Cardiac septum (tissue), 1 donor: ENCODE results near the gene PDE4D. TPM values are rescaled to one million over a fixed set of nuclear protein-coding genes. Genes with fewer than 3 reads are reported as not detected.
"Not testable (repeated sequence)": the region's sequence is repeated elsewhere in the genome, so short reads cannot be mapped to it uniquely, and the experiment has no call there.

ENCODE experiments used
- DNase-seq: peaks from one replicate; pipeline ENCODE4 v3.0.0-alpha.2; 2020; ENCODE audit warnings: low spot score
- intact Hi-C: fragments of 100-400 bp; cut with DNase I; formaldehyde crosslinking; loops from one replicate; pipeline ENCODE4 v1.14.0; 2022
- total RNA-seq: library from RNA; stranded (reverse); fragmentation: NEBNext Ultra II Directional; extraction: Animal tissue kit (Norgen Biotek cat#: 25700); gene quantifications from one replicate; pipeline ENCODE4 v1.2.1, GENCODE V29; 2021
- donor health status: DM: no; HTN: no; CAD: no.

Gene PDE4D
- total RNA-seq, 1 donor from 2014 or later: 29.3 TPM

GRCh38 chr5:59813761-59814536 is 79.6 kb downstream of the PDE4D start:
- intact Hi-C loops: loop anchor here (2.0 to 10.0 kb wide), 4 partner anchors 348 to 838 kb away; no protein-coding TSS in a partner anchor
- no peak for DNase-seq

- intact Hi-C loops: loop anchor here (5.0 to 10.0 kb wide), 3 partner anchors 352 to 842 kb away; no protein-coding TSS in a partner anchor
- DNase-seq: peak; percentile 85
Observed at GRCh38 chr5:59810041-59810440, 83.5 kb downstream of the PDE4D start.

GRCh38 chr5:59807806-59808205 is 85.7 kb downstream of the PDE4D start:
- intact Hi-C loops: no loop called here
- no peak for DNase-seq

- intact Hi-C loops: loop anchor here (5.0 kb wide), 2 partner anchors 293 to 413 kb away; no protein-coding TSS in a partner anchor
- no peak for DNase-seq
Observed at GRCh38 chr5:59800347-59800893, 93.1 kb downstream of the PDE4D start.

DNA sequence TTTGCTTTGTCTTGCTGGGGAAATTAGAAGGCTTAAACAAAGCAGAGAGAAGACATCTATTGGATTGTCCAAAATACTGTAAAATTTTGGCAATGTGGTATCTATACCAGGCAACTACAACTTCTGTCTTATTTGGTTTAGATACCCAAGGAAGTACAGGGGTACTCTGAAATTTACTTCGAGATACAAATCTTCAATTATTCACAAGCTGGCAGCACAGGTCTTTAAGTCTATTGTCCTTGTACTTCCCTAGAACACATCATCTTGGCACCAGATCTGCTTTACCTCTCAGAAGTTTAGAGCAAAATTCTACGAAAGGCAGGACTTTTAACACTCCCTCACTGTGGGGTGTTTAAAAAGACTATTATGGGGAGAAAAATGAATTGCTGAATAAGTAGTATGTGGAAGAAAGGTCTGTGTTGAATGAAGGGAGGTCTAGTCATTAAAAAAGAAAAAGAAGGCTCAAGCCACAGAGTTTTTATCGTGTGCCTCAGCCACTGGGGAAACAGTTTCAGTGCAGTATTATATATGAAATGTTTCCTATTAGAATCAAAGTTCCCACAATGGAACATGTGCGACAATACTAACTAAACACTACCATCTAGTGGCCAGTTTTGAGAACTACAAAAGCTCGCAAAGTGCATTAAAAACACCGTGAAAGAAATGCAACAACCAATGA is 93.7 kb downstream of the PDE4D start:
- intact Hi-C loops: loop anchor here (5.0 to 10.0 kb wide), 4 partner anchors 123 to 615 kb away; no protein-coding TSS in a partner anchor
- DNase-seq: no peak

GRCh38 chr5:59798862-59799667 is 94.5 kb downstream of the PDE4D start:
- no peak for DNase-seq
- intact Hi-C loops: loop anchor here (5.0 to 10.0 kb wide), 2 partner anchors 122 to 614 kb away; no protein-coding TSS in a partner anchor

GRCh38 chr5:59795141-59795540 is 98.4 kb downstream of the PDE4D start:
- DNase-seq: no peak
- intact Hi-C loops: loop anchor here (5.0 to 10.0 kb wide), 2 partner anchors 118 to 610 kb away; no protein-coding TSS in a partner anchor

DNA sequence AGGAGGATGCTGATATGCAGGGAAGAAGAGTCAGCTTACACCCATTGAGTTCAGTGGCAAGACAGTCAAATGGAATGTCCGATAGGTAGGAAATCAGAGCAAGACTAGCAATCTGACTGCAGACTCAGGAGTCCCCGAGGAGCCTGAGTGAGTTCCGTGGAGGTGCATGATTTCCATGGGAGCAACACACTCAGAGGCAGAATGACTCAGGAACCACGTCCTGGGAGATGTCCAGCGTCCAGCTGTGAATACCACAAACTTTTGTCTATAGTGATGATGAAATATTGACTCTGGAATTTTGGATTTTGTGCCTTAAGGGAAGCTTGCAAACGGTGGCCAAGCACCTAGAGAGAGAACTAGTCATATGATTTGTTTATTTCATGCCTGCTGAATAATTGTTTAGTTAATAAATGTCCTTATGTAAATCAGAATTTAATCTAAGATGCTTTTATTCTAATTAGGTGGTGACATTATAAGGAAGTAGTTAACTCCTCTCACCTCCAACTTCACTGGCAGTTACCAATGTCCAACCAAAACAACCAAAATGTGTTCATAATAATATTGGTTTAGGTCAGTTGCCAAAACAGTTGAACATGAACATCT is 100.4 kb downstream of the PDE4D start:
- DNase-seq: no peak
- intact Hi-C loops: loop anchor here (5.0 to 10.0 kb wide), 2 partner anchors 36 to 608 kb away; no protein-coding TSS in a partner anchor

DNA sequence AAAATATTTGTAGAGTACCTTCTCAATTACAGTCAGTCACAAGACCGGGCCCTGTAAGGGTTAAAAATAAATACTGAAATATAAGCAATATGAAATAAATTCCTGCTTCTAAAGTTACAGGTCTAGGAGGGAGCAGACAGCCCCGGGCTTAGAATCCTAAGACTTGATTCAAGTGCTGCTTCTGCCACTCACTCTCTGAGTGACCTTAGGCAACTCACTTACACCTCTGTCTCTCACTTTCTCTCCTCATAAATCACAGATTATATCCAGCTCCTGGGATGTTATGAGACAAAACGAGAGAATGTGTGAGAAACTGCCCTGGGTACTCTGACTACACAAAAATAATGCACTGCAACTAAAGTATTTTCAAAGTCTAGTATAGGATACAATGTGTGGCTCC is 101.9 kb downstream of the PDE4D start:
- intact Hi-C loops: loop anchor here (5.0 to 10.0 kb wide), 2 partner anchors 34 to 607 kb away; no protein-coding TSS in a partner anchor
- DNase-seq: no peak

- no peak for DNase-seq
- intact Hi-C loops: loop anchor here (5.0 to 10.0 kb wide), 2 partner anchors 34 to 606 kb away; no protein-coding TSS in a partner anchor
Observed at GRCh38 chr5:59790776-59791475, 102.6 kb downstream of the PDE4D start.

- intact Hi-C loops: loop anchor here (5.0 to 10.0 kb wide), 2 partner anchors 33 to 606 kb away; no protein-coding TSS in a partner anchor
- no peak for DNase-seq
Observed at GRCh38 chr5:59790376-59790775, 103.2 kb downstream of the PDE4D start.

- intact Hi-C loops: loop anchor here (5.0 to 10.0 kb wide), 2 partner anchors 33 to 605 kb away; no protein-coding TSS in a partner anchor
- no peak for DNase-seq
Observed at GRCh38 chr5:59789894-59790293, 103.6 kb downstream of the PDE4D start.

GRCh38 chr5:59789197-59789596 is 104.3 kb downstream of the PDE4D start:
- intact Hi-C loops: no loop called here
- DNase-seq: no peak

- intact Hi-C loops: no loop called here
- no peak for DNase-seq
Observed at GRCh38 chr5:59786334-59786805, 107.2 kb downstream of the PDE4D start.

GRCh38 chr5:59785676-59786333 is 107.7 kb downstream of the PDE4D start:
- DNase-seq: no peak
- intact Hi-C loops: no loop called here

- intact Hi-C loops, DNase-seq: not testable (repeated sequence)
Observed at GRCh38 chr5:59784708-59785107, 108.8 kb downstream of the PDE4D start.

DNA sequence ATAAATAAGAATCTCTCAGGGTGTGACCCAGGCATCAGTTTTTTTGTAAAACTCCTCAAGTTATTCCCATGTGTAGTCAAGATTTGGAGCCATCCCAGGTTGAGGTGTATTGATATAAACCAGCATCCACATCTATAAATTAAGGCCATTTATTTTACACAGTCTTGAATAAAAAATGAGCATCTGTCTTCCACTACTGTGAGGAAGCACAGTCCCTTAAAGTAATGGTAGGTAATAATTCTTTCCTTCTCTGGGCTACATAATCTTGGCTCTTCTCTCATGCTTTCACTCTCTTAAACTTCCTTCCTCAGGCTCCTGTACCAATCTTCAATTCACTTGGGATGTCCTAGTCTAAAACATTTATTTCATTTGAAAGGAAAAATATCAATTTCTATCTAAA is 110.3 kb downstream of the PDE4D start:
- intact Hi-C loops: no loop called here
- no peak for DNase-seq
